22Rv1 (cell line): ENCODE data around the gene PLK5.
"Not testable (repeated sequence)": the region's sequence is repeated elsewhere in the genome, so short reads cannot be mapped to it uniquely, and the experiment has no call there.

Experiments
- H3K27ac ChIP-seq: fragments of 450-650 bp; 2 replicates; pipeline ENCODE4 v1.5.1; 2017
- CTCF ChIP-seq: fragments of 450-650 bp; IDR thresholded peaks from 2 replicates; pipeline ENCODE4 v1.5.1; 2017; ENCODE audit warnings: mild to moderate bottlenecking
- ZFX ChIP-seq: fragments of 450-650 bp; IDR thresholded peaks from 2 replicates; pipeline ENCODE4 v1.6.1; 2017; ENCODE audit warnings: antibody characterized with exemption, borderline replicate concordance

PLK5 gene

DNA sequence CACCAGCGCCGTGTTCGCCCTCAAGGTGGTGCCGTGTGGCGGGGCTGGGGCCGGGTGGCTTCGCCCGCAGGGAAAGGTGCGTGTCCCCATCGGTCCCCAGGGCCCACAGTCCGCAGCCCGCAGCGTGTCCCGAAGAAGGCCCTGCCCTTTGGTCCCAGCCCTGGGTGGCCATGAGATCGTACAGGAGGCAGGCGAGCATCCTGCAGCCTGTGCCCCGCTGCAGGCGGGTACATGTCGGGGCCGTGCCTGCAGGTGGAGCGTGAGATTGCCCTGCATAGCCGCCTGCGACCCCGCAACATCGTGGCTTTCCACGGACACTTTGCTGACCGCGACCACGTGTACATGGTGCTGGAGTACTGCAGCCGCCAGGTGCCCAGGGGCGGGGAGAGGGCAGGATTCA, 1.5 kb downstream of the PLK5 start:
- TF ChIP-seq ZFX: no peak
- TF ChIP-seq CTCF: no peak
- H3K27ac ChIP-seq: no peak overlapping the region

GRCh38 chr19:1526066-1526778, 2.3 kb downstream of the PLK5 start:
- H3K27ac ChIP-seq: no peak overlapping the region
- TF ChIP-seq ZFX (no peak), CTCF (no peak)

DNA sequence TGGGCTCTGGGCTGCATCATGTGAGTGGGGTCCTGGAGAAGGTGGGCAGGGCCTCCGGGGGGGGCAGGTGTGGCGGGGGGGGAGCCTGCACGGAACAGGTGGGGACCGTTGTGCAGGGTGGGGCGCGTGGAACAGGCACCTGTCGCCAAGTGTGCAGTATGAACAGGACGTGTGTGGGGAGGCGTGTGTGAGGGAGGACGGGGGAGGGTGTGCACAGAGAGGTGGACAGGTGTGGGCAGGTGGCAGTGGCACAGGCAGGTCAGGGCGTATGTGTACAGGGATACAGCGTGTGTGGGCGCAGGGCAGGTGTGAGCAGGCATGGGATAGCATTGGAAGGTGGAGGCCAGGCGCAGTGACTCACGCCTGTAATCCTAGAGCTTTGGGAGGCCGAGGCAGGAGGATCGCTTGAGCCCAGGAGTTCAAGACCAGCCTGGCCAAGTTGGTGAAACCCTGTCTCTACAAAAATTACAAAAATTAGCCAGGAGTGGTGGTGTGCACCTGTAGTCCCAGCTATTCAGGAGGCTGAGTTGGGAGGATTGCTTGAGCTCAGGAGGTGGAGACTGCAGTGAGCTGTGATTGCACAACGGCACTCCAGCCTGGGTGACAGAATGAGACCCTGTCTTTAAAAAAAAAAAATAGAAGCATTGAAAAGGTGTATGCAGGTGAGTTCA, 3.2 kb downstream of the PLK5 start:
- no peak for TF ChIP-seq ZFX
- no peak for TF ChIP-seq CTCF
- H3K27ac ChIP-seq: no peak overlapping the region

GRCh38 chr19:1527650-1528309, 3.9 kb downstream of the PLK5 start:
- no peak overlapping the region for H3K27ac ChIP-seq
- TF ChIP-seq CTCF: no peak
- no peak for TF ChIP-seq ZFX

GRCh38 chr19:1528596-1529429, 4.9 kb downstream of the PLK5 start:
- no peak for TF ChIP-seq CTCF
- no peak for TF ChIP-seq ZFX

GRCh38 chr19:1529430-1529816, 5.5 kb downstream of the PLK5 start:
- TF ChIP-seq CTCF (no peak), ZFX (no peak)
- H3K27ac ChIP-seq: no peak overlapping the region

More at GRCh38 chr19:1528596-1529429, 4.9 kb downstream of the PLK5 start:
- H3K27ac ChIP-seq: no peak overlapping the region

DNA sequence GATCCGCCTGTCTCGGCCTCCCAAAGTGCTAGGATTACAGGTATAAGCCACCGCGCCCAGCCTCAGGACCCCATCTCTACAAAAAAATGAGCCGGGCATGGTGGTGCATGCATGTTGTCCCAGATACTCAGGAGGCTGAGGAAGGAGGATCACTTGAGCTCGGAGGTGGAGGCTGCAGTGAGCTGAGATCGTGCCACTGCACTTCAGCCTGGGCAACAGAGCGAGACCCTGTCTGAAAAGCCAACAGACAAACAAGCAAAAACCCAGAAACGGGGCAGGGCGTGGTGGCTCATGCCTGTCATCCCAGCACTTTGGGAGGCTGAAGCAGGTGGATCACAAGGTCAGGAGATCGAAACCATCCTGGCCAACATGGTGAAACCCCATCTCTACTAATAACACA, 7.0 kb downstream of the PLK5 start:
- H3K27ac ChIP-seq: not testable (repeated sequence)
